Measurements from ENCODE around the gene FKBP8. TPM values are rescaled to one million over a fixed set of nuclear protein-coding genes. Genes with fewer than 3 reads are reported as not detected.

FKBP8 gene
- total RNA-seq, 4 donors from 2014 or later, result 267 to 318 (median 275) TPM

- DNase-seq, result no peak
- no peaks in the 10 kb centered on the region for H3K9me3 ChIP-seq
- in situ Hi-C loops (cut with MboI; ENCODE audit: low pct_ligation_motif_present in 1 of 4, low pct_unique_long_range_greater_than_20kb in 1 of 4, low sequenced_read_pairs in 3 of 4), result no loop called here
- no peak overlapping the region for H3K27ac ChIP-seq
- TF ChIP-seq EP300 (IDR thresholded peaks at IDR 0.05; ENCODE audit: low read depth), result no peak
- no peak overlapping the region for H3K4me3 ChIP-seq
- 87% methylated on average over 6 of the region's 8 CpGs; no CpG with 5 or more reads in 1 of the 2 donors for WGBS, 2 donors (ENCODE audit: low coverage in 1 of 2)
- H3K36me3 ChIP-seq, result peaks cover 0 to 57% (median 23%) of the 10 kb centered on the region in 4 donors
- intact Hi-C loops (cut with DNase I; ENCODE audit: low total_unique reads), result loop anchor here (5.0 kb wide), 1 partner anchor 120 kb away; no protein-coding TSS in a partner anchor
- H3K27me3 ChIP-seq, result no peaks in the 10 kb centered on the region
- peaks cover 0 to 8% (median 4%) of the 10 kb centered on the region in 4 donors for H3K4me1 ChIP-seq
Observed at GRCh38 chr19:18566953-18567352, 23.6 kb upstream of the FKBP8 start.

GRCh38 chr19:18562086-18562485, 18.7 kb upstream of the FKBP8 start:
- TF ChIP-seq POLR2A (IDR thresholded peaks at IDR 0.05), result no peak
- TF ChIP-seq EP300 (IDR thresholded peaks at IDR 0.05; ENCODE audit: low read depth), result no peak
- TF ChIP-seq POLR2AphosphoS5 (IDR thresholded peaks at IDR 0.05), result no peak
- TF ChIP-seq CTCF (IDR thresholded peaks at IDR 0.05), result no peak
- H3K4me1 ChIP-seq, result peaks cover 5 to 17% (median 10%) of the 10 kb centered on the region in 4 donors
- H3K36me3 ChIP-seq, result peaks cover 0 to 35% (median 17%) of the 10 kb centered on the region in 4 donors
- H3K27ac ChIP-seq, result peak overlapping the region in 2 of 4 donors; percentile 7 to 37
- no peak for DNase-seq
- WGBS, 2 donors (ENCODE audit: low coverage in 1 of 2), result 40 to 77% methylated on average over 1 to 14 of the region's 14 CpGs
- no peaks in the 10 kb centered on the region for H3K9me3 ChIP-seq
- H3K27me3 ChIP-seq, result no peaks in the 10 kb centered on the region
- no peak overlapping the region for H3K4me3 ChIP-seq
- intact Hi-C loops (cut with DNase I; ENCODE audit: low total_unique reads), result no loop called here
- in situ Hi-C loops (cut with MboI; ENCODE audit: low pct_ligation_motif_present in 1 of 4, low pct_unique_long_range_greater_than_20kb in 1 of 4, low sequenced_read_pairs in 3 of 4), result no loop called here

GRCh38 chr19:18559685-18560084, 16.3 kb upstream of the FKBP8 start:
- Histone ChIP-seq H3K36me3 (peaks cover 0 to 11% (median 5%) of the 10 kb centered on the region in 4 donors), H3K4me3 (no peak overlapping the region), H3K27me3 (no peaks in the 10 kb centered on the region), H3K9me3 (no peaks in the 10 kb centered on the region), H3K4me1 (peaks cover 5 to 19% (median 10%) of the 10 kb centered on the region in 4 donors), H3K27ac (peak overlapping the region in 2 of 4 donors; percentile 16 to 97)
- in situ Hi-C loops (cut with MboI; ENCODE audit: low pct_ligation_motif_present in 1 of 4, low pct_unique_long_range_greater_than_20kb in 1 of 4, low sequenced_read_pairs in 3 of 4), result no loop called here
- intact Hi-C loops (cut with DNase I; ENCODE audit: low total_unique reads), result no loop called here
- no peak for TF ChIP-seq POLR2A (IDR thresholded peaks at IDR 0.05)
- TF ChIP-seq EP300 (IDR thresholded peaks at IDR 0.05; ENCODE audit: low read depth), result no peak
- DNase-seq, result no peak
- 57 to 70% methylated on average over 1 to 5 of the region's 5 CpGs for WGBS, 2 donors (ENCODE audit: low coverage in 1 of 2)

- Histone ChIP-seq H3K36me3 (peaks cover 0 to 8% (median 2%) of the 10 kb centered on the region in 4 donors), H3K4me1 (peaks cover 5 to 19% (median 10%) of the 10 kb centered on the region in 4 donors), H3K9me3 (no peaks in the 10 kb centered on the region), H3K4me3 (peak overlapping the region; percentile 58 to 90 (median 74)), H3K27me3 (no peaks in the 10 kb centered on the region), H3K27ac (peak overlapping the region; percentile 92 to 97 (median 94))
- intact Hi-C loops (cut with DNase I; ENCODE audit: low total_unique reads), result no loop called here
- in situ Hi-C loops (cut with MboI; ENCODE audit: low pct_ligation_motif_present in 1 of 4, low pct_unique_long_range_greater_than_20kb in 1 of 4, low sequenced_read_pairs in 3 of 4), result no loop called here
- 55% methylated on average over 3 of the region's 3 CpGs; no CpG with 5 or more reads in 1 of the 2 donors for WGBS, 2 donors (ENCODE audit: low coverage in 1 of 2)
- no peak for TF ChIP-seq EP300 (IDR thresholded peaks at IDR 0.05; ENCODE audit: low read depth)
- DNase-seq, result no peak
Observed at GRCh38 chr19:18558604-18559003, 15.2 kb upstream of the FKBP8 start.

GRCh38 chr19:18558202-18558555, 14.8 kb upstream of the FKBP8 start:
- 3% methylated on average over 11 of the region's 11 CpGs; no CpG with 5 or more reads in 1 of the 2 donors for WGBS, 2 donors (ENCODE audit: low coverage in 1 of 2)

More at GRCh38 chr19:18558202-18558555, 14.8 kb upstream of the FKBP8 start:
- no peaks in the 10 kb centered on the region for H3K27me3 ChIP-seq
- peaks cover 0 to 8% (median 0%) of the 10 kb centered on the region in 4 donors for H3K36me3 ChIP-seq
- peak overlapping the region; percentile 58 to 90 (median 74) for H3K4me3 ChIP-seq
- in situ Hi-C loops (cut with MboI; ENCODE audit: low pct_ligation_motif_present in 1 of 4, low pct_unique_long_range_greater_than_20kb in 1 of 4, low sequenced_read_pairs in 3 of 4) (no loop called here), intact Hi-C loops (cut with DNase I; ENCODE audit: low total_unique reads) (no loop called here)
- no peak for TF ChIP-seq POLR2AphosphoS5 (IDR thresholded peaks at IDR 0.05)
- TF ChIP-seq CTCF (IDR thresholded peaks at IDR 0.05), result no peak
- peaks cover 5 to 19% (median 10%) of the 10 kb centered on the region in 4 donors for H3K4me1 ChIP-seq
- no peak for DNase-seq
- H3K9me3 ChIP-seq, result no peaks in the 10 kb centered on the region
- H3K27ac ChIP-seq, result peak overlapping the region; percentile 92 to 97 (median 94)

Data from transverse colon (tissue), 4 donors.